Ectodermal cell (in vitro differentiated cells): ENCODE results near the gene P4HA3.
A peak's percentile ranks its signal among the peaks of the same experiment; 100 is the strongest.

ENCODE experiments used
- H3K27ac ChIP-seq: 2 replicates; pipeline ENCODE4 v1.7.0; 2013; ENCODE audit warnings: mild to moderate bottlenecking, low read depth, low read length; ENCODE audit not compliant: insufficient read depth, poor library complexity, severe bottlenecking
- H3K27me3 ChIP-seq: 2 replicates; pipeline ENCODE4 v1.7.0; 2013; ENCODE audit warnings: mild to moderate bottlenecking, low read length; ENCODE audit not compliant: insufficient read depth, control insufficient read depth, poor library complexity, severe bottlenecking
- H3K36me3 ChIP-seq: one replicate; pipeline ENCODE4 v1.7.0; 2013; ENCODE audit warnings: low read length; ENCODE audit not compliant: control insufficient read depth, insufficient read depth
- H3K4me1 ChIP-seq: one replicate; pipeline ENCODE4 v1.7.0; 2013; ENCODE audit warnings: low read length; ENCODE audit not compliant: control insufficient read depth, insufficient read depth
- H3K4me3 ChIP-seq: 2 replicates; pipeline ENCODE4 v1.7.0; 2013; ENCODE audit warnings: low read depth, low read length, control low read depth; ENCODE audit not compliant: insufficient read depth
- H3K9me3 ChIP-seq: 2 replicates; pipeline ENCODE4 v1.7.0; 2013; ENCODE audit warnings: mild to moderate bottlenecking, low read length, moderate library complexity; ENCODE audit not compliant: control insufficient read depth
- WGBS, 2 experiments: methylation state at CpG; one replicate each; pipeline ENCODE4 v1.1.7; 2013; ENCODE audit warnings: missing lambda C conversion rate in 2 of 2; 5-methylcytosine and 5-hydroxymethylcytosine counted together

P4HA3 gene

GRCh38 chr11:74318241-74318932 lies 6.9 kb upstream of the P4HA3 start:
- no peaks in the 10 kb centered on the region for H3K36me3 ChIP-seq
- 95 to 96% methylated on average over 1 of the region's 1 CpG for WGBS, 2 experiments
- no peaks in the 10 kb centered on the region for H3K4me1 ChIP-seq
- H3K27ac ChIP-seq = no peak overlapping the region
- H3K4me3 ChIP-seq = no peak overlapping the region
- H3K9me3 ChIP-seq = no peaks in the 10 kb centered on the region
- H3K27me3 ChIP-seq = peaks cover 4% of the 10 kb centered on the region

- Histone ChIP-seq H3K4me3 (no peak overlapping the region), H3K36me3 (no peaks in the 10 kb centered on the region), H3K9me3 (no peaks in the 10 kb centered on the region), H3K27me3 (peaks cover 19% of the 10 kb centered on the region), H3K4me1 (no peaks in the 10 kb centered on the region), H3K27ac (no peak overlapping the region)
These were observed 5.5 kb upstream of the P4HA3 start for GRCh38 chr11:74316772-74317505.

GRCh38 chr11:74312326-74312725 lies 886 bp upstream of the P4HA3 start:
- H3K4me3 ChIP-seq = no peak overlapping the region
- no peaks in the 10 kb centered on the region for H3K9me3 ChIP-seq
- no peaks in the 10 kb centered on the region for H3K36me3 ChIP-seq
- peaks cover 48% of the 10 kb centered on the region for H3K27me3 ChIP-seq
- WGBS, 2 experiments = 93 to 96% methylated on average over 1 of the region's 1 CpG
- no peak overlapping the region for H3K27ac ChIP-seq
- H3K4me1 ChIP-seq = no peaks in the 10 kb centered on the region

- Histone ChIP-seq H3K9me3 (no peaks in the 10 kb centered on the region), H3K4me1 (no peaks in the 10 kb centered on the region), H3K27ac (no peak overlapping the region), H3K36me3 (no peaks in the 10 kb centered on the region), H3K4me3 (peak overlapping the region; percentile 34), H3K27me3 (peaks cover 48% of the 10 kb centered on the region)
- WGBS, 2 experiments = 83 to 85% methylated on average over 11 of the region's 11 CpGs
These were observed 583 bp downstream of the P4HA3 start for GRCh38 chr11:74310857-74311256.

GRCh38 chr11:74307434-74307833 lies 4.0 kb downstream of the P4HA3 start:
- Histone ChIP-seq H3K4me1 (no peaks in the 10 kb centered on the region), H3K4me3 (no peak overlapping the region), H3K27me3 (peaks cover 34% of the 10 kb centered on the region), H3K9me3 (no peaks in the 10 kb centered on the region), H3K27ac (no peak overlapping the region), H3K36me3 (no peaks in the 10 kb centered on the region)
- 93 to 100% methylated on average over 1 of the region's 1 CpG for WGBS, 2 experiments

GRCh38 chr11:74306435-74307175 lies 4.8 kb downstream of the P4HA3 start:
- Histone ChIP-seq H3K27me3 (peaks cover 26% of the 10 kb centered on the region), H3K27ac (no peak overlapping the region), H3K36me3 (no peaks in the 10 kb centered on the region), H3K4me1 (no peaks in the 10 kb centered on the region), H3K4me3 (no peak overlapping the region), H3K9me3 (no peaks in the 10 kb centered on the region)
- WGBS, 2 experiments = 83 to 85% methylated on average over 6 of the region's 8 CpGs

- Histone ChIP-seq H3K27ac (no peak overlapping the region), H3K27me3 (no peaks in the 10 kb centered on the region), H3K9me3 (no peaks in the 10 kb centered on the region), H3K36me3 (no peaks in the 10 kb centered on the region), H3K4me3 (no peak overlapping the region), H3K4me1 (no peaks in the 10 kb centered on the region)
- WGBS, 2 experiments = 96 to 100% methylated on average over 2 to 3 of the region's 3 CpGs
These were observed 12.4 kb downstream of the P4HA3 start for GRCh38 chr11:74299015-74299414.

GRCh38 chr11:74297484-74297883 lies 14.0 kb downstream of the P4HA3 start:
- Histone ChIP-seq H3K27me3 (no peaks in the 10 kb centered on the region), H3K27ac (no peak overlapping the region), H3K4me1 (no peaks in the 10 kb centered on the region), H3K36me3 (no peaks in the 10 kb centered on the region), H3K4me3 (no peak overlapping the region), H3K9me3 (no peaks in the 10 kb centered on the region)
- 100% methylated on average over 1 of the region's 1 CpG; no CpG with 5 or more reads in 1 of the 2 experiments for WGBS, 2 experiments

GRCh38 chr11:74288911-74289310 lies 22.5 kb downstream of the P4HA3 start:
- no peaks in the 10 kb centered on the region for H3K36me3 ChIP-seq
- WGBS, 2 experiments = 96 to 98% methylated on average over 3 to 4 of the region's 4 CpGs
- H3K9me3 ChIP-seq = no peaks in the 10 kb centered on the region
- no peaks in the 10 kb centered on the region for H3K4me1 ChIP-seq
- no peak overlapping the region for H3K27ac ChIP-seq
- no peaks in the 10 kb centered on the region for H3K27me3 ChIP-seq
- H3K4me3 ChIP-seq = no peak overlapping the region

- Histone ChIP-seq H3K27ac (no peak overlapping the region), H3K4me1 (no peaks in the 10 kb centered on the region), H3K36me3 (no peaks in the 10 kb centered on the region), H3K4me3 (no peak overlapping the region), H3K9me3 (no peaks in the 10 kb centered on the region), H3K27me3 (no peaks in the 10 kb centered on the region)
- WGBS, 2 experiments = 94 to 96% methylated on average over 1 of the region's 1 CpG
These were observed 23.3 kb downstream of the P4HA3 start for GRCh38 chr11:74288161-74288560.
